NB4 (cell line): ENCODE measurements around the gene WDR7.

ENCODE experiments used
- POLR2A ChIP-seq: IDR thresholded peaks from 2 replicates; pipeline ENCODE4 v1.6.1; 2011; ENCODE audit warnings: mild to moderate bottlenecking; ENCODE audit not compliant: insufficient read length; ENCODE audit errors: extremely low read depth
- TF ChIP-seq, protein P1 (sequence below): IDR thresholded peaks from one replicate; pipeline ENCODE4 v1.5.1; 2012; ENCODE audit warnings: low read depth, low read length

DNA sequence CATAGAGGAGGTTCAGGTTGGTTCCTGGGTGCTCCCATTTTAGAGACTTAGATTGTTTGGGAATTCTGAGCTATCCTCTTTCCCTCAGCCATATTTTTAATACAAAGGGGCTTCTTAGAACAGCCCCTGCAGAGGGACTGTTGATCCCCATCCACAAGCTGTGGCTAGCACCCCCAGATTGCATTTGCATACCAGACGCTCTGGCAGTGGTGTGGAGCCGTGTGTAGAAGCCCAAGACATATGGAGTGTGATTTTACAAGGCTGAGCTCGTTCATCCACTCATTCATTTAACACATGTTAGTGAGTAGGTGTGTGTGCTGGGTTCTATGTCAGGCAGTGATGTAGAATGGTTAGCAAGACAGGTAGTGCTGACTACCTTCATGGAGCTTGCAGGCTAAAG, 329.0 kb downstream of the WDR7 start:
- TF ChIP-seq, protein P1, sequence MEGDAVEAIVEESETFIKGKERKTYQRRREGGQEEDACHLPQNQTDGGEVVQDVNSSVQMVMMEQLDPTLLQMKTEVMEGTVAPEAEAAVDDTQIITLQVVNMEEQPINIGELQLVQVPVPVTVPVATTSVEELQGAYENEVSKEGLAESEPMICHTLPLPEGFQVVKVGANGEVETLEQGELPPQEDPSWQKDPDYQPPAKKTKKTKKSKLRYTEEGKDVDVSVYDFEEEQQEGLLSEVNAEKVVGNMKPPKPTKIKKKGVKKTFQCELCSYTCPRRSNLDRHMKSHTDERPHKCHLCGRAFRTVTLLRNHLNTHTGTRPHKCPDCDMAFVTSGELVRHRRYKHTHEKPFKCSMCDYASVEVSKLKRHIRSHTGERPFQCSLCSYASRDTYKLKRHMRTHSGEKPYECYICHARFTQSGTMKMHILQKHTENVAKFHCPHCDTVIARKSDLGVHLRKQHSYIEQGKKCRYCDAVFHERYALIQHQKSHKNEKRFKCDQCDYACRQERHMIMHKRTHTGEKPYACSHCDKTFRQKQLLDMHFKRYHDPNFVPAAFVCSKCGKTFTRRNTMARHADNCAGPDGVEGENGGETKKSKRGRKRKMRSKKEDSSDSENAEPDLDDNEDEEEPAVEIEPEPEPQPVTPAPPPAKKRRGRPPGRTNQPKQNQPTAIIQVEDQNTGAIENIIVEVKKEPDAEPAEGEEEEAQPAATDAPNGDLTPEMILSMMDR = no peak
- no peak for TF ChIP-seq POLR2A
